Measurements from ENCODE around the gene CHCHD4.

DNA sequence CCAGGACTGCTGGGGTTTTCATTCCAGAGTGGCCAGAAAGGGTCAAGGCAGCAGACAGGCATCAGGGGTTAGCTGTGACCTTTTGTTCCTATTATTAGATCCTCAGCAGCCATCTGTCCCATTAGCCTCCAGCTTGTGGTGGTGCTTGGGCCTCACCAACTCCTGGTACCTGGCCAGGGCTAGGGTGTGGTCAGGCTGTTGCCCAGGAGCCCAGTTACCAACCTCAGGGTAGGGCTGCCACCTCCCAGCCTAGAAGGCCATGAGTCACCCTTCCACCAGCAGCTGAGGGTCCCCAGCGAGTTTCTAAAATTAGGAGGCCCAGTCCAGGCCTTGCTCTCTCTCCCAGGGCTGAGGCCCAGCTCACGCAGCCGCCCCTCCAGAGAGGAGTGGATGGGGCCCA lies 12.3 kb upstream of the CHCHD4 start:
- no peak for TF ChIP-seq CTCF (IDR thresholded peaks at IDR 0.05)
- TF ChIP-seq EP300 (IDR thresholded peaks at IDR 0.05): no peak
- TF ChIP-seq POLR2A (IDR thresholded peaks at IDR 0.05): no peak
